Activated CD4-positive, CD25-positive, alpha-beta regulatory T cell treated with anti-CD3 and anti-CD28 coated beads, Interleukin-2, amount 50 U/mL, for 24 hours (primary cell): ENCODE data around the gene HOXD4.

Experiments used
- ATAC-seq, 2 donors: fragments of 150-1000 bp; cut with Tn5 transposase; one replicate each; pipeline ENCODE4 v1.10.0; 2021; ENCODE audit warnings: mild to moderate bottlenecking in 1 of 2, moderate library complexity in 1 of 2

The HOXD4 gene

GRCh38 chr2:176193048-176193447 is 41.7 kb downstream of the HOXD4 start:
- ATAC-seq: no peak

GRCh38 chr2:176199902-176200301 is 48.6 kb downstream of the HOXD4 start:
- no peak for ATAC-seq

- no peak for ATAC-seq
Measured at GRCh38 chr2:176200971-176201370, 49.6 kb downstream of the HOXD4 start.

DNA sequence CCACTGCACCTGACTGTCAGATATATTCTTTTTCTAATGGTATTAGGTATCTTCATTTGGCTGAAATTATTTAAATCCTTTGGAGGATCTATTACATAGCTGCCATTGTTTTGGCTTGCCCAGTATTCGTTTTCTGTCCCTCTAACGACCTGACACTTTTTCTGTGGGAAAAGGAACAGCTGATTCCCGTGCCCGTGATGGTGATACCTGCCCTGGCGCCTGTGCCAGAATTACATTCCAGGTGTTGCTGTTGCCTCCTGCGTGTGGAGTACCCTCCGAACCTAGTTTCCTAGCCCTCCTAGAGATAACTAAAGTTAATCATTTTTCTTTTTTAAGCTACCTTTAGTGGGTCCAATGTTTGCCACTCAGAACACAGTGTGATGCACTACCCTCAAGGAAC is 51.1 kb downstream of the HOXD4 start:
- ATAC-seq: no peak
